GM18502 (cell line): ENCODE results near the gene DSCAML1.

Experiments
- ATAC-seq: cut with Tn5 transposase; IDR thresholded peaks from one replicate; pipeline ENCODE4 v1.9.1; 2021; ENCODE audit warnings: mild to moderate bottlenecking; ENCODE audit not compliant: unreplicated experiment, poor library complexity

Gene DSCAML1

GRCh38 chr11:117378976-117379865 lies 417.8 kb downstream of the DSCAML1 start:
- ATAC-seq = no peak
